K562 (cell line): Measurements from ENCODE around the gene ALK. TPM values are rescaled to one million over a fixed set of nuclear protein-coding genes. Genes with fewer than 3 reads are reported as not detected.

Experiments
- ATAC-seq: fragments of 200-7000 bp; cut with Tn5 transposase; 3 replicates; pipeline ENCODE4 v1.9.1; 2020; ENCODE audit warnings: moderate library complexity
- BruUV-seq: library from RNA; stranded (reverse); fragments of 400-500 nt; replicated peaks from 2 replicates; lab custom pipeline; 2021; lab: Mats Ljungman, UMichigan
- CTCF ChIA-PET: fragments of 300-600 bp; formaldehyde crosslinking; extraction: SDS; loops from one replicate; lab custom pipeline; 2021; ENCODE audit warnings: low intra/inter-chr PET ratio; lab: Yijun Ruan, JAX
- POLR2A ChIA-PET: fragments of 300-600, 350-650 bp; sonication (Branson Sonifier 250); formaldehyde crosslinking; extraction: SDS; loops from one replicate; lab custom pipeline; 2021; ENCODE audit warnings: antibody characterized with exemption, inconsistent platforms; lab: Yijun Ruan, JAX
- DNase-seq, 4 experiments: peaks; one replicate each; pipeline versions ENCODE4 v3.0.0 to v3.0.0-alpha.2; 2011 to 2018; ENCODE audit warnings: low spot score in 3 of 4, mixed read lengths in 3 of 4; ENCODE audit errors: extremely low read depth in 1 of 4
- FAIRE-seq: peaks from 2 replicates; lab custom pipeline; 2011; peaks lifted over from hg19 to GRCh38; lab: Jason Lieb, UNC
- H2AFZ ChIP-seq: 2 replicates; pipeline ENCODE4 v1.6.0; 2011; ENCODE audit warnings: low read depth, low read length, control low read depth, inconsistent platforms
- H3K27ac ChIP-seq: fragments of 200-600 bp; 3 replicates; pipeline ENCODE4 v1.8.0; 2011; ENCODE audit warnings: low read depth, mild to moderate bottlenecking, control low read depth, inconsistent platforms, low read length, moderate library complexity, mixed read lengths; ENCODE audit errors: extremely low read depth
- H3K27me3 ChIP-seq, 2 experiments: fragments of 300-600 bp in 1 of 2; 2 replicates in 1 of 2; 3 replicates in 1 of 2; pipeline versions ENCODE4 v1.6.0 to v1.8.0; 2011; ENCODE audit warnings: inconsistent platforms in 2 of 2, low read length in 2 of 2, mild to moderate bottlenecking in 1 of 2, mixed read lengths in 1 of 2, moderate library complexity in 1 of 2; ENCODE audit not compliant: control insufficient read depth in 2 of 2, insufficient read depth in 2 of 2
- H3K36me3 ChIP-seq: fragments of 300-600 bp; 3 replicates; pipeline ENCODE4 v1.8.0; 2011; ENCODE audit warnings: mild to moderate bottlenecking, low read length, inconsistent platforms; ENCODE audit not compliant: control insufficient read depth, insufficient read depth
- H3K4me1 ChIP-seq, 2 experiments: fragments of 200-600 bp in 1 of 2; replicated peaks in 1 of 2; 2 replicates in 1 of 2; 3 replicates in 1 of 2; pipeline versions ENCODE4 v1.5.1 to v1.8.0; 2011; ENCODE audit warnings: inconsistent platforms in 2 of 2, low read length in 2 of 2, mild to moderate bottlenecking in 1 of 2, mixed read lengths in 1 of 2, moderate library complexity in 1 of 2; ENCODE audit not compliant: control insufficient read depth in 2 of 2, insufficient read depth in 2 of 2
- H3K4me2 ChIP-seq: 2 replicates; pipeline ENCODE4 v1.6.1; 2011; ENCODE audit warnings: low read length, control low read depth, inconsistent platforms, mixed read lengths; ENCODE audit not compliant: insufficient read depth
- H3K4me3 ChIP-seq: fragments of 200-600 bp; sonication (generic), shearing (Covaris generic); 2 replicates; pipeline ENCODE4 v1.5.1; 2016; ENCODE audit warnings: control low read depth, inconsistent platforms
- H3K79me2 ChIP-seq: fragments of 200-600 bp; 3 replicates; pipeline ENCODE4 v1.8.0; 2011; ENCODE audit warnings: low read length, inconsistent platforms; ENCODE audit not compliant: control insufficient read depth, insufficient read depth
- H3K9ac ChIP-seq, 2 experiments: 2 replicates each; pipeline versions ENCODE4 v1.6.0 to v1.6.1; 2011; ENCODE audit warnings: low read depth in 2 of 2, low read length in 2 of 2, control low read depth in 1 of 2, inconsistent platforms in 1 of 2, mild to moderate bottlenecking in 1 of 2, mixed read lengths in 1 of 2; ENCODE audit not compliant: insufficient read depth in 1 of 2
- H3K9me1 ChIP-seq: one replicate; pipeline ENCODE4 v1.6.0; 2011; ENCODE audit warnings: inconsistent platforms, mild to moderate bottlenecking, low read length, moderate library complexity; ENCODE audit not compliant: control insufficient read depth, insufficient read depth
- H3K9me3 ChIP-seq: replicated peaks from 2 replicates; pipeline ENCODE4 v1.5.1; 2011; ENCODE audit warnings: low read depth, low read length, inconsistent platforms; ENCODE audit not compliant: control insufficient read depth, insufficient read depth
- H4K20me1 ChIP-seq: replicated peaks from 2 replicates; pipeline ENCODE4 v1.6.1; 2011; ENCODE audit warnings: low read length, inconsistent platforms, mixed read lengths; ENCODE audit not compliant: control insufficient read depth, insufficient read depth
- BRD9 ChIP-seq: fragments of 450-650 bp; IDR thresholded peaks from 2 replicates; pipeline ENCODE4 v1.6.1; 2018; ENCODE audit warnings: low read depth; ENCODE audit not compliant: partially characterized antibody
- MEIS2 ChIP-seq: fragments of 450-650 bp; IDR thresholded peaks from 2 replicates; pipeline ENCODE4 v1.6.1; 2014; ENCODE audit warnings: mild to moderate bottlenecking; ENCODE audit not compliant: partially characterized antibody
- TFE3 ChIP-seq: fragments of 450-650 bp; formaldehyde crosslinking; IDR thresholded peaks from 2 replicates; pipeline ENCODE4 v1.4.0; 2020; ENCODE audit warnings: mild to moderate bottlenecking, mixed read lengths
- TGIF2 ChIP-seq: sonication (generic); formaldehyde crosslinking; IDR thresholded peaks from 2 replicates; pipeline ENCODE4 v1.8.1; 2022; ENCODE audit warnings: mild to moderate bottlenecking, missing genetic modification reagents, moderate library complexity
- ZNF41 ChIP-seq: fragments of 250-450 bp; sonication (Bioruptor Pico); conservative IDR thresholded peaks from 2 replicates; pipeline ENCODE4 v1.4.0; 2020; ENCODE audit warnings: mild to moderate bottlenecking
- ZNF655 ChIP-seq: fragments of 250-450 bp; sonication (Bioruptor Pico); IDR thresholded peaks from 2 replicates; pipeline ENCODE4 v1.5.0; 2021
- WGBS: fragments of 100-300 bp; shearing (Covaris generic); methylation state at CpG from one replicate; pipeline ENCODE4 v1.1.6; 2016; ENCODE audit warnings: low coverage, mixed read lengths; ENCODE audit not compliant: insufficient coverage; ENCODE audit errors: missing lambda C conversion rate; 5-methylcytosine and 5-hydroxymethylcytosine counted together
- in situ Hi-C: fragments of 300-500 bp; cut with MboI; formaldehyde crosslinking; loops from 4 replicates; pipeline ENCODE4 v1.15.0; 2018; ENCODE audit warnings: inconsistent platforms, mixed read lengths
- intact Hi-C: fragments of 100-400 bp; cut with micrococcal nuclease; formaldehyde crosslinking; loops from 2 replicates; pipeline ENCODE4 v1.14.2; 2022
- polyA plus RNA-seq, 8 experiments: library from polyadenylated mRNA; depleted of rRNA in 4 of 8; stranded (reverse) in 5 of 8; unstranded in 3 of 8; fragments of >200 nt; fragmentation: Nextera tagmentation in 2 of 8; fragmentation: Illumina TruSeq in 1 of 8; extraction: Ambion mirVana in 2 of 8; extraction: Trizol in 1 of 8; gene quantifications; 2 replicates each; pipeline versions ENCODE4 v1.2.1 to v1.2.3, GENCODE V29; 2011 to 2014; ENCODE audit warnings: inconsistent platforms in 1 of 8, missing spikeins in 1 of 8
- total RNA-seq, 7 experiments: library from RNA; depleted of rRNA in 6 of 7; stranded (reverse); fragments of >200 nt in 6 of 7; fragmentation: Illumina TruSeq in 2 of 7; extraction: Trizol in 2 of 7; gene quantifications; 2 replicates each; pipeline versions ENCODE4 v1.2.1 to v1.2.3, GENCODE V29; 2011 to 2021; ENCODE audit warnings: low replicate concordance in 1 of 7
- TF ChIP-seq, protein P1 (sequence below): sonication (generic); formaldehyde crosslinking; IDR thresholded peaks from 2 replicates; pipeline ENCODE4 v1.5.0; 2020; ENCODE audit warnings: missing genetic modification reagents

The ALK gene
- total and polyA plus RNA-seq, 9 of the 15 experiments (the other 6 are each of a cell fraction or from before 2014, with no cell fraction given) = not detected

DNA sequence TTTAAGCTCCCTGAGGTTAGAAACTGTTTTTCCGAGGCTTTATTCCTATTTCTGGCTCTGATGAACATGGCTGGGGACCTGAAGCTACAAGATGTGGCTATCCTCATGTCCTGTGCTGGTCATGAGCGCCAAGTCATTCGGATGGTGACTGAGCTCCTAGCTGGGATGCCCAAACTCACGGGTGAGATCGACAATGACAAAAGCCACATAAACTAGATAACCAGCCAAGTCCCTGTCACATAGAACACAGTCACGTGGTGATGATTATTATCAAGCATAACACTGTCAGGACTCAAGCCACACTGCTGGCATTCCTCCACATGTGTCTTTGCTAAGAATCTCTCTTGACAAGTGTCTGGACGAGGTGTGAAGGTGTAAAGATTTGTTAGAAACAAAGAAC lies 531.2 kb downstream of the ALK start:
- no peak for DNase-seq
- intact Hi-C loops = no loop called here
- Histone ChIP-seq H2AFZ (no peak overlapping the region), H3K9me1 (no peaks in the 10 kb centered on the region), H3K36me3 (no peaks in the 10 kb centered on the region), H3K4me2 (no peak overlapping the region), H4K20me1 (no peaks in the 10 kb centered on the region; the same call in 1 of the 2 replicates), H3K9me3 (no peaks in the 10 kb centered on the region), H3K4me1 (no peaks in the 10 kb centered on the region), H3K79me2 (no peaks in the 10 kb centered on the region), H3K9ac (no peak overlapping the region), H3K27ac (no peak overlapping the region), H3K27me3 (peaks cover 0 to 8% of the 10 kb centered on the region in 2 experiments; a peak in 2 of 5 replicates), H3K4me3 (no peak overlapping the region)
- FAIRE-seq = no peak
- BruUV-seq = no TSS peak
- ChIA-PET POLR2A (no interaction called here), CTCF (interaction anchor here (0.6 kb wide), 1 partner anchor 413 kb away, joined by 8 read pairs; no protein-coding TSS in a partner anchor)
- TF ChIP-seq ZNF41 (peak; percentile 90), TGIF2 (no peak), TFE3 (CRISPR knock-in tag) (peak; percentile 48), BRD9 (no peak), MEIS2 (peak; percentile 34), ZNF655 (CRISPR knock-in tag) (no peak)
- TF ChIP-seq, protein P1, sequence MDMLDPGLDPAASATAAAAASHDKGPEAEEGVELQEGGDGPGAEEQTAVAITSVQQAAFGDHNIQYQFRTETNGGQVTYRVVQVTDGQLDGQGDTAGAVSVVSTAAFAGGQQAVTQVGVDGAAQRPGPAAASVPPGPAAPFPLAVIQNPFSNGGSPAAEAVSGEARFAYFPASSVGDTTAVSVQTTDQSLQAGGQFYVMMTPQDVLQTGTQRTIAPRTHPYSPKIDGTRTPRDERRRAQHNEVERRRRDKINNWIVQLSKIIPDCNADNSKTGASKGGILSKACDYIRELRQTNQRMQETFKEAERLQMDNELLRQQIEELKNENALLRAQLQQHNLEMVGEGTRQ = peak; percentile 33; the same call in 1 of the 2 replicates
- in situ Hi-C loops = no loop called here
- ATAC-seq = no peak
- WGBS = 1% methylated on average over 7 of the region's 7 CpGs
